VCaP (cell line): ENCODE data around the gene CHTOP.

ENCODE experiments used
- H3K27ac ChIP-seq: fragments of 450-650 bp; 2 replicates; pipeline ENCODE4 v1.5.1; 2017
- TF ChIP-seq, protein P1 (sequence below): fragments of 450-650 bp; conservative IDR thresholded peaks from 2 replicates; pipeline ENCODE4 v1.5.1; 2017; ENCODE audit warnings: mild to moderate bottlenecking, moderate library complexity

CHTOP gene

DNA sequence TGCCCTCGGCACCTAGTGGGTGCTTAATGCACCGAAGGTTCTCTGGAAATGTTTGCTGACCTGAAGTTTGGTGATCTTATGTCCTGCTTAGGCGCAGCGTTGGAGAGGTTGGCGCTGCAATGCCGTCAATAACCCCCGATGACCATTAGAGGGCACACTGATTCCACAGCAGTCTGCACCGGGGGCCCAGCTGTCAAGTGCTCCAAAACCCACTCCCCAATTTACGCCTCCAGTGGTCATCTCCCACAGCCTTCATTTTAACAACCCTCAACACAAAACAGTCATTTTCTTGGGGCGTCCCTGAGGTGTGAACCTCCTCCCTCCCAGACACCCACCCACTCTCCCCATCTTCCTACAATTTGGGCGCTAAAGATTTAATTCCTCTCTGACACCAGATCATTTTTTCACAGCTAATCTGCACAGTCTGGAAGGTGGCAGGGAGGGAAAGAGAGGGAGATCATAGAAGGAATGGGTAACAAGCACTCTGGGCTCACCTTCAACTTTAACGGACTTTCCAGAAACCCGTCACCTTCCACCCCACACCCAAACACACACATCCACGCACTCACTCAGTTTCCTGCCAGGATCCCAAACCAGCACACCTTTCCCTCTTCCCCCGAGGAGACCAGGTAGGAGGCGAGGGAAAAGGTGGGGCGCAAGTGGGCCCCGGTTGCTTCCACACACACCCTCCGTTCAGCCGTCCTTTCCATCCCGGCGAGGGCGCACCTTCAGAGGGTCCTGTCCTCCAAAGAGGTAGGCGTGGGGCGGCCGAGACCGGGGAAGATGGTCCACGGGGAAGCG is 44.1 kb downstream of the CHTOP start:
- no peak overlapping the region; the same call in 1 of the 2 replicates for H3K27ac ChIP-seq
- TF ChIP-seq, protein P1, sequence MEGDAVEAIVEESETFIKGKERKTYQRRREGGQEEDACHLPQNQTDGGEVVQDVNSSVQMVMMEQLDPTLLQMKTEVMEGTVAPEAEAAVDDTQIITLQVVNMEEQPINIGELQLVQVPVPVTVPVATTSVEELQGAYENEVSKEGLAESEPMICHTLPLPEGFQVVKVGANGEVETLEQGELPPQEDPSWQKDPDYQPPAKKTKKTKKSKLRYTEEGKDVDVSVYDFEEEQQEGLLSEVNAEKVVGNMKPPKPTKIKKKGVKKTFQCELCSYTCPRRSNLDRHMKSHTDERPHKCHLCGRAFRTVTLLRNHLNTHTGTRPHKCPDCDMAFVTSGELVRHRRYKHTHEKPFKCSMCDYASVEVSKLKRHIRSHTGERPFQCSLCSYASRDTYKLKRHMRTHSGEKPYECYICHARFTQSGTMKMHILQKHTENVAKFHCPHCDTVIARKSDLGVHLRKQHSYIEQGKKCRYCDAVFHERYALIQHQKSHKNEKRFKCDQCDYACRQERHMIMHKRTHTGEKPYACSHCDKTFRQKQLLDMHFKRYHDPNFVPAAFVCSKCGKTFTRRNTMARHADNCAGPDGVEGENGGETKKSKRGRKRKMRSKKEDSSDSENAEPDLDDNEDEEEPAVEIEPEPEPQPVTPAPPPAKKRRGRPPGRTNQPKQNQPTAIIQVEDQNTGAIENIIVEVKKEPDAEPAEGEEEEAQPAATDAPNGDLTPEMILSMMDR: peak; percentile 99

DNA sequence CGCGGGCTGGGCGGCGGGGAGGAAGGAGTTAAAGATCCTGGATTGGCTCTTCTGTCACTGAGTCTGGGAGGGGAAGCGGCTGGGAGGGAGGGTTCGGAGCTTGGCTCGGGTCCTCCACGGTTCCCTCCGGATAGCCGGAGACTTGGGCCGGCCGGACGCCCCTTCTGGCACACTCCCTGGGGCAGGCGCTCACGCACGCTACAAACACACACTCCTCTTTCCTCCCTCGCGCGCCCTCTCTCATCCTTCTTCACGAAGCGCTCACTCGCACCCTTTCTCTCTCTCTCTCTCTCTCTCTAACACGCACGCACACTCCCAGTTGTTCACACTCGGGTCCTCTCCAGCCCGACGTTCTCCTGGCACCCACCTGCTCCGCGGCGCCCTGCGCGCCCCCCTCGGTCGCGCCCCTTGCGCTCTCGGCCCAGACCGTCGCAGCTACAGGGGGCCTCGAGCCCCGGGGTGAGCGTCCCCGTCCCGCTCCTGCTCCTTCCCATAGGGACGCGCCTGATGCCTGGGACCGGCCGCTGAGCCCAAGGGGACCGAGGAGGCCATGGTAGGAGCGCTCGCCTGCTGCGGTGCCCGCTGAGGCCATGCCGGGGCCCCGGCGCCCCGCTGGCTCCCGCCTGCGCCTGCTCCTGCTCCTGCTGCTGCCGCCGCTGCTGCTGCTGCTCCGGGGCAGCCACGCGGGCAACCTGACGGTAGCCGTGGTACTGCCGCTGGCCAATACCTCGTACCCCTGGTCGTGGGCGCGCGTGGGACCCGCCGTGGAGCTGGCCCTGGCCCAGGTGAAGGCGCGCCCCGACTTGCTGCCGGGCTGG is 44.9 kb downstream of the CHTOP start, which contains the start of gene NPR1:
Gene NPR1, plus strand, starts transcription at position 170 of the 818 bp plus-strand sequence. Its CDS starts 421 bp downstream, at position 591.
- TF ChIP-seq, protein P1: no peak
- H3K27ac ChIP-seq: peak within 1 kb of the TSS; percentile 10; the same call in 1 of the 2 replicates

- H3K27ac ChIP-seq: peak overlapping the region; percentile 10; the same call in 1 of the 2 replicates
- TF ChIP-seq, protein P1: 0 out of 2 replicates have a peak, but pooled peaks have one; percentile 20
Measured at GRCh38 chr1:153679337-153680119, 45.7 kb downstream of the CHTOP start.

GRCh38 chr1:153680120-153680403 is 46.2 kb downstream of the CHTOP start:
- no peak overlapping the region for H3K27ac ChIP-seq
- TF ChIP-seq, protein P1: no peak

DNA sequence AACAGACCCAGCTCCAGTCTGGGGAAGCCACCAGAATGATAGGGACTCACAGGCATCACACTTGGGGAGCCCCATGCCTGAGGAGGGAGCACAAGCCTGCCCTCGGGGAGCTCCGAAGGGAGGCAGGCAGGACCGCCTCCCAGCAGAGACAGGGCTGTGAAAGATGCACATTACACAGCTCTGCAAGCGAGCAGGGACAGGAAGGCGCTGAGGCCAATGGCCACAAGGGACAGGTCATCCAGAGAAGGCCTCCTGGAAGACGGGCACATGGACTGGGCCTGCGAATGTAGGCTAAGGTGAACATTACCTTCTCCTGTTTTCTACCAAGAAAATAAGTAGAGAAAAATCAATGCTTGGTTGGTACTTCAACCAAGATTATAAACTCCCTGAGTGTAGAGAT is 48.9 kb downstream of the CHTOP start:
- TF ChIP-seq, protein P1: no peak
- no peak overlapping the region for H3K27ac ChIP-seq

GRCh38 chr1:153683854-153684253 is 50.0 kb downstream of the CHTOP start:
- TF ChIP-seq, protein P1: no peak
- no peak overlapping the region for H3K27ac ChIP-seq
